RWPE2 (cell line): ENCODE data around the gene LDB3.

ENCODE experiments used
- ATAC-seq: fragments of 200-7000 bp; cut with Tn5 transposase; 3 replicates; pipeline ENCODE4 v1.9.1; 2021; ENCODE audit warnings: low read depth
- DNase-seq: peaks from one replicate; pipeline ENCODE4 v3.0.0-alpha.2; 2020; ENCODE audit warnings: low spot score
- H3K27ac ChIP-seq: fragments of 450-650 bp; 2 replicates; pipeline ENCODE4 v1.5.1; 2017; ENCODE audit warnings: mild to moderate bottlenecking; ENCODE audit not compliant: poor library complexity, severe bottlenecking
- H3K27me3 ChIP-seq: fragments of 250-450 bp; sonication (Bioruptor Pico); 2 replicates; pipeline ENCODE4 v1.5.1; 2021; ENCODE audit warnings: mild to moderate bottlenecking, moderate library complexity; ENCODE audit not compliant: insufficient read depth, poor library complexity, severe bottlenecking
- H3K36me3 ChIP-seq: fragments of 250-450 bp; sonication (Bioruptor Pico); 2 replicates; pipeline ENCODE4 v1.5.1; 2020; ENCODE audit warnings: low read depth, mild to moderate bottlenecking, moderate library complexity
- H3K4me1 ChIP-seq: fragments of 250-450 bp; sonication (Bioruptor Pico); 2 replicates; pipeline ENCODE4 v1.5.1; 2021; ENCODE audit warnings: mild to moderate bottlenecking, moderate library complexity; ENCODE audit not compliant: insufficient read depth, poor library complexity, severe bottlenecking
- H3K4me3 ChIP-seq: fragments of 250-450 bp; sonication (Bioruptor Pico); 2 replicates; pipeline ENCODE4 v1.5.1; 2021; ENCODE audit warnings: mild to moderate bottlenecking, moderate library complexity; ENCODE audit not compliant: severe bottlenecking
- H3K9me3 ChIP-seq: fragments of 250-450 bp; sonication (Bioruptor Pico); 2 replicates; pipeline ENCODE4 v1.5.1; 2021; ENCODE audit warnings: mild to moderate bottlenecking, moderate library complexity; ENCODE audit not compliant: severe bottlenecking
- CTCF ChIP-seq: fragments of 450-650 bp; IDR thresholded peaks from one replicate; pipeline ENCODE4 v1.5.1; 2017; ENCODE audit warnings: mild to moderate bottlenecking, moderate library complexity; ENCODE audit not compliant: poor library complexity, severe bottlenecking

The LDB3 gene

GRCh38 chr10:86664341-86665217 is 3.7 kb upstream of the LDB3 start:
- Histone ChIP-seq H3K27me3 (no peaks in the 10 kb centered on the region), H3K27ac (no peak overlapping the region), H3K4me1 (no peaks in the 10 kb centered on the region), H3K36me3 (no peaks in the 10 kb centered on the region), H3K4me3 (no peak overlapping the region), H3K9me3 (no peaks in the 10 kb centered on the region)
- TF ChIP-seq CTCF, result no peak
- DNase-seq (no peak), ATAC-seq (no peak)

DNA sequence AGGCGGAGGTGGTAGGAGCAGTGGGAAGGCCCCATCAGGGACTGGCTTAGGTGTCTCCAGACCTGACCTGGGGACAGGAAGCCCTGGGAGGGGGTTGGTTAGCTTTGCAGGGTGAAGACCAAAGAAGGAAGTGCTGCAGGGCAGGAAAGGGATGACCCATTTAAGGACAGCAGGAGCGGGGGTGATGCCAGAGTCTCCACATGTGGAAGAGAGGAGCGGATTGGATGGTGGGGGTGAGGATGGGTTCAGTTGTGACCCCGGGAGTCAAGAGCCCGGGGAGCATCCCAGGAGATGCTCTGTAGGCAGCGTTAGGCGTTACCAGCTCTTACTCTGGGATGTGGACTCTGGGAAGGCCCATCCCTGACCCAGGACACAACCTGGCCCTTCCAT is 3.1 kb upstream of the LDB3 start:
- no peak for ATAC-seq
- no peaks in the 10 kb centered on the region for H3K9me3 ChIP-seq
- H3K27me3 ChIP-seq, result no peaks in the 10 kb centered on the region
- H3K36me3 ChIP-seq, result no peaks in the 10 kb centered on the region
- DNase-seq, result no peak
- H3K4me1 ChIP-seq, result no peaks in the 10 kb centered on the region
- H3K27ac ChIP-seq, result no peak overlapping the region
- TF ChIP-seq CTCF, result no peak
- H3K4me3 ChIP-seq, result no peak overlapping the region

- Histone ChIP-seq H3K36me3 (no peaks in the 10 kb centered on the region), H3K27ac (no peak overlapping the region), H3K9me3 (no peaks in the 10 kb centered on the region), H3K4me3 (no peak overlapping the region), H3K27me3 (no peaks in the 10 kb centered on the region), H3K4me1 (no peaks in the 10 kb centered on the region)
- ATAC-seq (no peak), DNase-seq (no peak)
- no peak for TF ChIP-seq CTCF
Measured at GRCh38 chr10:86665868-86666267, 2.4 kb upstream of the LDB3 start.

- no peak overlapping the region for H3K4me3 ChIP-seq
- no peak for TF ChIP-seq CTCF
- H3K4me1 ChIP-seq, result no peaks in the 10 kb centered on the region
- DNase-seq, result no peak
- no peaks in the 10 kb centered on the region for H3K27me3 ChIP-seq
- H3K27ac ChIP-seq, result no peak overlapping the region
- no peaks in the 10 kb centered on the region for H3K9me3 ChIP-seq
- ATAC-seq, result no peak
- no peaks in the 10 kb centered on the region for H3K36me3 ChIP-seq
Measured at GRCh38 chr10:86666538-86666937, 1.8 kb upstream of the LDB3 start.

- no peaks in the 10 kb centered on the region for H3K4me1 ChIP-seq
- ATAC-seq, result no peak
- no peak for DNase-seq
- H3K36me3 ChIP-seq, result no peaks in the 10 kb centered on the region
- no peak for TF ChIP-seq CTCF
- no peak overlapping the region for H3K27ac ChIP-seq
- H3K9me3 ChIP-seq, result no peaks in the 10 kb centered on the region
- no peak overlapping the region for H3K4me3 ChIP-seq
- no peaks in the 10 kb centered on the region for H3K27me3 ChIP-seq
Measured at GRCh38 chr10:86667421-86668181, 710 bp upstream of the LDB3 start.
